Lower leg skin (tissue), 4 donors: Measurements from ENCODE around the gene ZFAND3. TPM values are rescaled to one million over a fixed set of nuclear protein-coding genes. Genes with fewer than 3 reads are reported as not detected.

Experiments used
- DNase-seq, 2 donors: peaks; one replicate each; pipeline ENCODE4 v3.0.0-alpha.2; 2019; ENCODE audit warnings: low spot score in 2 of 2
- H3K4me3 ChIP-seq: fragments of 200-600 bp; sonication (generic); 2 replicates; pipeline ENCODE4 v1.5.1; 2017; ENCODE audit warnings: mild to moderate bottlenecking, low read depth; ENCODE audit not compliant: poor library complexity, severe bottlenecking
- CTCF ChIP-seq, 3 donors: fragments of 450-650 bp; IDR thresholded peaks; one replicate each; pipeline ENCODE4 v1.5.1; 2016; ENCODE audit warnings: antibody characterized with exemption in 3 of 3, mild to moderate bottlenecking in 3 of 3, moderate library complexity in 2 of 3
- POLR2A ChIP-seq, 2 donors: fragments of 450-650 bp; IDR thresholded peaks; one replicate each; pipeline ENCODE4 v1.6.1; 2016 to 2017; ENCODE audit warnings: antibody characterized with exemption in 2 of 2, mild to moderate bottlenecking in 1 of 2, moderate library complexity in 1 of 2
- WGBS, 2 donors: methylation state at CpG; one replicate each; pipeline ENCODE4 v1.1.5; 2018; 5-methylcytosine and 5-hydroxymethylcytosine counted together
- intact Hi-C: fragments of 100-400 bp; cut with DNase I; formaldehyde crosslinking; loops from one replicate; pipeline ENCODE4 v1.15.0; 2023; ENCODE audit warnings: low total_unique reads
- total RNA-seq, 4 donors: library from RNA; depleted of rRNA; stranded (reverse); fragments of >200 nt; gene quantifications; one replicate each; pipeline ENCODE4 v1.1.0, GENCODE V29; 2016

Gene ZFAND3
- total RNA-seq, 4 donors from 2014 or later: 26.3 to 40.8 (median 30.3) TPM

- no peak for DNase-seq
- no peak for TF ChIP-seq CTCF (IDR thresholded peaks at IDR 0.05)
- no peak for TF ChIP-seq POLR2A (IDR thresholded peaks at IDR 0.05)
- WGBS, 2 donors: 94% methylated on average over 1 of the region's 1 CpG
- no peak overlapping the region for H3K4me3 ChIP-seq
- intact Hi-C loops: no loop called here
Observed at GRCh38 chr6:37913210-37913609, 93.7 kb downstream of the ZFAND3 start.

- intact Hi-C loops: no loop called here
- DNase-seq: no peak
- TF ChIP-seq POLR2A (IDR thresholded peaks at IDR 0.05) (no peak), CTCF (IDR thresholded peaks at IDR 0.05) (no peak)
- WGBS, 2 donors: 68 to 74% methylated on average over 3 of the region's 3 CpGs
- no peak overlapping the region for H3K4me3 ChIP-seq
Observed at GRCh38 chr6:37915463-37915862, 95.9 kb downstream of the ZFAND3 start.

- intact Hi-C loops: no loop called here
- 78 to 89% methylated on average over 8 of the region's 8 CpGs for WGBS, 2 donors
- no peak for DNase-seq
- TF ChIP-seq POLR2A (IDR thresholded peaks at IDR 0.05) (no peak), CTCF (IDR thresholded peaks at IDR 0.05) (no peak)
- H3K4me3 ChIP-seq: no peak overlapping the region
Observed at GRCh38 chr6:37916149-37916548, 96.6 kb downstream of the ZFAND3 start.

- TF ChIP-seq CTCF (IDR thresholded peaks at IDR 0.05): no peak
- no peak for TF ChIP-seq POLR2A (IDR thresholded peaks at IDR 0.05)
- intact Hi-C loops: no loop called here
- WGBS, 2 donors: 96 to 98% methylated on average over 2 of the region's 2 CpGs
- no peak overlapping the region for H3K4me3 ChIP-seq
- DNase-seq: no peak
Observed at GRCh38 chr6:37916675-37917074, 97.1 kb downstream of the ZFAND3 start.

- TF ChIP-seq CTCF (IDR thresholded peaks at IDR 0.05) (no peak), POLR2A (IDR thresholded peaks at IDR 0.05) (no peak)
- no peak for DNase-seq
- H3K4me3 ChIP-seq: no peak overlapping the region
- intact Hi-C loops: no loop called here
- 91 to 92% methylated on average over 2 of the region's 2 CpGs for WGBS, 2 donors
Observed at GRCh38 chr6:37917566-37917965, 98.0 kb downstream of the ZFAND3 start.

- intact Hi-C loops: no loop called here
- DNase-seq: no peak
- WGBS, 2 donors: 75 to 80% methylated on average over 3 of the region's 3 CpGs
- TF ChIP-seq POLR2A (IDR thresholded peaks at IDR 0.05): no peak
- no peak for TF ChIP-seq CTCF (IDR thresholded peaks at IDR 0.05)
- H3K4me3 ChIP-seq: no peak overlapping the region
Observed at GRCh38 chr6:37919417-37920157, 100.1 kb downstream of the ZFAND3 start.
